Glutamatergic neuron (in vitro differentiated cells): ENCODE measurements around the gene BACH1. TPM values are rescaled to one million over a fixed set of nuclear protein-coding genes. Genes with fewer than 3 reads are reported as not detected.

Source experiments
- DNase-seq: peaks from one replicate; pipeline ENCODE4 v3.0.0; 2022
- H3K27ac Mint-ChIP-seq: one replicate; pipeline ENCODE4 v1.8.0; 2020; ENCODE audit warnings: mild to moderate bottlenecking, mixed read lengths, inconsistent platforms; ENCODE audit not compliant: unreplicated experiment
- H3K27me3 Mint-ChIP-seq: one replicate; pipeline ENCODE4 v1.8.0; 2020; ENCODE audit warnings: mild to moderate bottlenecking, moderate library complexity, mixed read lengths, inconsistent platforms; ENCODE audit not compliant: unreplicated experiment
- H3K36me3 Mint-ChIP-seq: one replicate; pipeline ENCODE4 v1.8.0; 2020; ENCODE audit warnings: mild to moderate bottlenecking, mixed read lengths, inconsistent platforms; ENCODE audit not compliant: unreplicated experiment
- H3K4me1 Mint-ChIP-seq: one replicate; pipeline ENCODE4 v1.8.0; 2020; ENCODE audit warnings: mild to moderate bottlenecking, low read depth, mixed read lengths, inconsistent platforms; ENCODE audit not compliant: unreplicated experiment
- H3K4me3 Mint-ChIP-seq: one replicate; pipeline ENCODE4 v1.8.0; 2020; ENCODE audit warnings: mild to moderate bottlenecking, mixed read lengths, inconsistent platforms; ENCODE audit not compliant: unreplicated experiment
- H3K9me3 Mint-ChIP-seq: one replicate; pipeline ENCODE4 v1.8.0; 2020; ENCODE audit warnings: mild to moderate bottlenecking, moderate library complexity, mixed read lengths, inconsistent platforms; ENCODE audit not compliant: unreplicated experiment
- CTCF ChIP-seq: fragments of 200-600 bp; sonication (generic); IDR thresholded peaks from one replicate; pipeline ENCODE4 v1.5.0; 2021; ENCODE audit not compliant: partially characterized antibody, unreplicated experiment
- total RNA-seq: library from RNA; stranded (reverse); fragmentation: NEBNext Ultra II Directional; extraction: Animal tissue kit (Norgen Biotek cat#: 25700); gene quantifications from one replicate; pipeline ENCODE4 v1.2.1, GENCODE V29; 2021; ENCODE audit not compliant: unreplicated experiment

The BACH1 gene
- total RNA-seq, 1 donor from 2014 or later: 78.8 TPM

- Mint-ChIP-seq H3K4me1 (no peaks in the 10 kb centered on the region), H3K9me3 (no peaks in the 10 kb centered on the region), H3K4me3 (no peak overlapping the region), H3K36me3 (no peaks in the 10 kb centered on the region), H3K27me3 (no peaks in the 10 kb centered on the region), H3K27ac (no peak overlapping the region)
- no peak for DNase-seq
- no peak for TF ChIP-seq CTCF
These were observed 14.3 kb downstream of the BACH1 start for GRCh38 chr21:29312981-29313380.

- H3K9me3 Mint-ChIP-seq: no peaks in the 10 kb centered on the region
- no peak for DNase-seq
- no peak for TF ChIP-seq CTCF
- H3K27me3 Mint-ChIP-seq: no peaks in the 10 kb centered on the region
- no peaks in the 10 kb centered on the region for H3K36me3 Mint-ChIP-seq
- H3K27ac Mint-ChIP-seq: no peak overlapping the region
- H3K4me3 Mint-ChIP-seq: no peak overlapping the region
- H3K4me1 Mint-ChIP-seq: peaks cover 5% of the 10 kb centered on the region
These were observed 15.1 kb downstream of the BACH1 start for GRCh38 chr21:29313662-29314408.

GRCh38 chr21:29315131-29315749 lies 16.5 kb downstream of the BACH1 start:
- no peak overlapping the region for H3K27ac Mint-ChIP-seq
- no peak for TF ChIP-seq CTCF
- DNase-seq: no peak
- no peaks in the 10 kb centered on the region for H3K27me3 Mint-ChIP-seq
- H3K9me3 Mint-ChIP-seq: no peaks in the 10 kb centered on the region
- H3K4me1 Mint-ChIP-seq: peaks cover 9% of the 10 kb centered on the region
- H3K4me3 Mint-ChIP-seq: no peak overlapping the region
- H3K36me3 Mint-ChIP-seq: no peaks in the 10 kb centered on the region

- Mint-ChIP-seq H3K4me1 (peaks cover 9% of the 10 kb centered on the region), H3K27me3 (no peaks in the 10 kb centered on the region), H3K9me3 (no peaks in the 10 kb centered on the region), H3K4me3 (no peak overlapping the region), H3K36me3 (peaks cover 2% of the 10 kb centered on the region), H3K27ac (no peak overlapping the region)
- DNase-seq: no peak
- no peak for TF ChIP-seq CTCF
These were observed 17.5 kb downstream of the BACH1 start for GRCh38 chr21:29316029-29316742.

GRCh38 chr21:29316806-29317205 lies 18.1 kb downstream of the BACH1 start:
- Mint-ChIP-seq H3K36me3 (peaks cover 4% of the 10 kb centered on the region), H3K4me1 (peaks cover 9% of the 10 kb centered on the region), H3K27ac (no peak overlapping the region), H3K9me3 (no peaks in the 10 kb centered on the region), H3K27me3 (no peaks in the 10 kb centered on the region), H3K4me3 (no peak overlapping the region)
- no peak for TF ChIP-seq CTCF
- DNase-seq: no peak
